ENCODE results near the gene CDK16.

DNA sequence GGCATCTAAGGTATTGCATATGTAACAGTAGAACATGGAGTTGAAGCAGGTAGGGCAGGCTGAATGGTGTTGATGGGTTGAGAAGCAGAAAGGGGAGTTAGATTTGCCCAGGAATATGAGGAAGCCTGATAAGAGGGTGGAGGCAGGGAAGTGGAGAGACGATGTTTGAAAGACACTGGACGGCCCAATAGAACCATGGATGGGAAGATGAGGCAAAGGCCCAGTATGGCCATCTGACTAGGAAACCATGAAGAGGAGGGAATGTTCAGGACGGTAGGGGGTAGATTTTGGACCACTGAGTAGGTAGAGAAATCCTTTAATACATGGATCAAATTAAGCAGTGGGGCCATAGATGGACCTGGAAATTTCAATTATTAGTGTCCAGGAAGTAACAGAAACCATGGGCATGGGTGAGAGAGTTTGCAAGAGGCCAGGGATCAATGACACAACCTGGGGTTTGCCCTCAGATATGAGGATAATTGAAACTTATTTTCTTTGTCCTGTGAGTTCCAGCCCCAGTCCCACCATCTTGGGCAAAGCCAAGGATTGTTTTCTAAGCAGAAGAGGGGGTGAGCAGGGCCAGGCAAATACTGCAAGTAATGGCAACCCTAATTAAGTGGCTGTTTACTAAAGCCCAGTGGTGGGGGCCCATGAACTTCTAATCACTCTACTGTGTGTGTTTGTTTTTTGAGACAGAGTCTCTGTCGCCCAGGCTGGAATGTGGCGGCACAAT lies 11.8 kb downstream of the CDK16 start:
- no peak for TF ChIP-seq ELF4 (IDR thresholded peaks at IDR 0.05)
- no peak; the same call in 1 of the 2 replicates for TF ChIP-seq BHLHE40 (IDR thresholded peaks at IDR 0.05; ENCODE audit: borderline replicate concordance)
- no peak for TF ChIP-seq SP1 (IDR thresholded peaks at IDR 0.05)
- TF ChIP-seq CTBP1 (IDR thresholded peaks at IDR 0.05; ENCODE audit: borderline replicate concordance) = no peak
- no peak for TF ChIP-seq TARDBP (IDR thresholded peaks at IDR 0.05)
- TF ChIP-seq FOXM1 (IDR thresholded peaks at IDR 0.05; ENCODE audit: borderline replicate concordance) = no peak
- TF ChIP-seq L3MBTL2 (conservative IDR thresholded peaks at IDR 0.05) = no peak
- no peak for TF ChIP-seq LEF1 (IDR thresholded peaks at IDR 0.05; ENCODE audit: borderline replicate concordance)
- no peak for TF ChIP-seq FOXA1 (IDR thresholded peaks at IDR 0.05)
- TF ChIP-seq NFRKB (IDR thresholded peaks at IDR 0.05) = no peak

Data from HEK293T (cell line).